ENCODE measurements around the gene KLHL28. TPM values are rescaled to one million over a fixed set of nuclear protein-coding genes. Genes with fewer than 3 reads are reported as not detected.
A peak's percentile ranks its signal among the peaks of the same experiment; 100 is the strongest.

Gene KLHL28
- total RNA-seq, 6 experiments from 2014 or later = 3.4 to 7.8 (median 6.1) TPM

GRCh38 chr14:44897845-44898151, 63.9 kb downstream of the KLHL28 start:
- Histone ChIP-seq H3K4me1 (peaks cover 0 to 13% (median 0%) of the 10 kb centered on the region in 4 donors), H3K27me3 (no peaks in the 10 kb centered on the region), H3K36me3 (no peaks in the 10 kb centered on the region), H3K4me3 (peak overlapping the region; percentile 86 to 94 (median 94)), H3K9me3 (no peaks in the 10 kb centered on the region), H3K27ac (peak overlapping the region; percentile 94 to 99 (median 98))
- no peak for DNase-seq
- no peak for ATAC-seq
- intact Hi-C loops (cut with DNase I) = no loop called here
- no peak for TF ChIP-seq CTCF (IDR thresholded peaks at IDR 0.05)
- no peak for TF ChIP-seq POLR2A (IDR thresholded peaks at IDR 0.05)
- WGBS (ENCODE audit: insufficient coverage, low coverage, low lambda C conversion rate, missing lambda C conversion rate) = 10% methylated on average over 6 of the region's 13 CpGs

- whole genome bisulfite sequencing (ENCODE audit: insufficient coverage, low coverage, low lambda C conversion rate, missing lambda C conversion rate) = 0% methylated on average over 22 of the region's 81 CpGs
- intact Hi-C loops (cut with DNase I) = no loop called here
- Histone ChIP-seq H3K36me3 (no peaks in the 10 kb centered on the region), H3K4me3 (peak overlapping the region; percentile 86 to 94 (median 94)), H3K27ac (peak overlapping the region; percentile 94 to 99 (median 98)), H3K9me3 (no peaks in the 10 kb centered on the region), H3K27me3 (no peaks in the 10 kb centered on the region), H3K4me1 (peaks cover 0 to 13% (median 0%) of the 10 kb centered on the region in 4 donors)
- DNase-seq = peak; percentile 98 to 99 (median 99)
- no peak for TF ChIP-seq CTCF (IDR thresholded peaks at IDR 0.05)
- TF ChIP-seq POLR2A (IDR thresholded peaks at IDR 0.05) = peak; percentile 87
- peak; percentile 98 to 99 (median 98) for ATAC-seq
These were observed 64.5 kb downstream of the KLHL28 start for GRCh38 chr14:44897041-44897844.

- intact Hi-C loops (cut with DNase I) = no loop called here
- DNase-seq (no peak), ATAC-seq (no peak)
- Histone ChIP-seq H3K27ac (peak overlapping the region; percentile 56 to 67 (median 57)), H3K4me1 (peaks cover 0 to 9% (median 0%) of the 10 kb centered on the region in 4 donors), H3K36me3 (no peaks in the 10 kb centered on the region), H3K4me3 (peak overlapping the region in 2 of 3 donors; percentile 23 to 43), H3K27me3 (no peaks in the 10 kb centered on the region), H3K9me3 (no peaks in the 10 kb centered on the region)
- TF ChIP-seq POLR2A (IDR thresholded peaks at IDR 0.05) (no peak), CTCF (IDR thresholded peaks at IDR 0.05) (no peak)
- 80% methylated on average over 10 of the region's 10 CpGs for WGBS (ENCODE audit: insufficient coverage, low coverage, low lambda C conversion rate, missing lambda C conversion rate)
These were observed 65.3 kb downstream of the KLHL28 start for GRCh38 chr14:44896275-44897040.

GRCh38 chr14:44895716-44896115, 66.0 kb downstream of the KLHL28 start:
- 89% methylated on average over 2 of the region's 2 CpGs for WGBS (ENCODE audit: insufficient coverage, low coverage, low lambda C conversion rate, missing lambda C conversion rate)
- TF ChIP-seq POLR2A (IDR thresholded peaks at IDR 0.05) (no peak), CTCF (IDR thresholded peaks at IDR 0.05) (no peak)
- Histone ChIP-seq H3K4me3 (no peak overlapping the region), H3K4me1 (peaks cover 0 to 9% (median 0%) of the 10 kb centered on the region in 4 donors), H3K9me3 (no peaks in the 10 kb centered on the region), H3K27me3 (no peaks in the 10 kb centered on the region), H3K36me3 (no peaks in the 10 kb centered on the region), H3K27ac (no peak overlapping the region)
- DNase-seq (no peak), ATAC-seq (no peak)
- intact Hi-C loops (cut with DNase I) = no loop called here

All from right lobe of liver (tissue), 6 donors.